ENCODE measurements around the gene INTS7. TPM values are rescaled to one million over a fixed set of nuclear protein-coding genes. Genes with fewer than 3 reads are reported as not detected.

INTS7 gene
- total and polyA plus RNA-seq, 9 of the 15 experiments (the other 6 are each of a cell fraction or from before 2014, with no cell fraction given) = 27.3 to 68.4 (median 40.4) TPM

DNA sequence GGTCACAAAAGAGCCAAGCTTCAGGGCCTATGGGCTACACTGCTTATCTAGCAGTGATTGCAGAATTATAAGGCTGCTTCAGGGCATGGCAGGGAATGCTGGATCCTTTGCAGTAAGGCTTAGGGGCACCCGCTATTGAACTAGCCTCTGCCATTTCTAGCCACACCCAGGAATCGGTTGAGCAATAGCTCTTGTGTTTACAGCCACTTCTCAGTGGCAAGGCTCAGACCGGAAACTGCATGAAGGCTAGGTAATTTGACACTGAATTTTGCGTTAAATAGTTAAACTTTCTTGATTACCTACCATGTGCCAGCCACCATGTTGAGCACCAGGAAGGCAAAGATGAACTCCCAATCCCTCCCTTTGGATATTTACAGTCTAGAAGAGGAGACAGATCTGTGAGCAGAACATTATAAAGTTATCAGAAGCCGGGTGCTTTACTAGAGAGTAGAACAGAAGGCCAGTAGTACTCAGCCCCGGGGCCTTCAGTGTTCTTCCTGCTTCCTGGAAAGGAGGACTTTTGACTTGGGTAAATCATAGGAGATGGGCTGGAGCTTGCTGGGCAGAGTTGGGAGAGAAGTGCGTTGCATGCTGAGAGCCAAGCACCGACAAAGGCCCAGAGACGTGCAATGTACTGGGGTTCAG, 106.2 kb downstream of the INTS7 start (continued):
- TF ChIP-seq ELF1 (tag; IDR thresholded peaks at IDR 0.05) (peak; percentile 76), SRF (CRISPR knock-in tag; IDR thresholded peaks at IDR 0.05) (0 out of 4 replicates have a peak, but pooled peaks of 1 of the 2 experiments have one; percentile 16), L3MBTL2 (IDR thresholded peaks at IDR 0.05) (peak; percentile 66), KLF1 (tag; IDR thresholded peaks at IDR 0.05) (peak; percentile 77; the same call in 1 of the 2 replicates), PPARD (CRISPR knock-in tag; IDR thresholded peaks at IDR 0.05) (no peak), PHF21A (IDR thresholded peaks at IDR 0.05; ENCODE audit: borderline replicate concordance, low read depth) (no peak), EP400 (IDR thresholded peaks at IDR 0.05) (peak; percentile 41), NEUROD1 (IDR thresholded peaks at IDR 0.05; ENCODE audit: borderline replicate concordance, low read depth, low read length, partially characterized antibody) (no peak), MYC (IDR thresholded peaks at IDR 0.05; ENCODE audit: low read depth, low read length) (peak; percentile 25; the same call in 1 of the 2 replicates), MYC (CRISPR knock-in tag; IDR thresholded peaks at IDR 0.05; ENCODE audit: borderline replicate concordance, low read depth) (no peak), CREB3 (tag; conservative IDR thresholded peaks at IDR 0.05; ENCODE audit: low read depth) (peak; percentile 62; the same call in 1 of the 2 replicates), IRF9 (tag; IDR thresholded peaks at IDR 0.05) (peak; percentile 77), ZNF175 (CRISPR knock-in tag; IDR thresholded peaks at IDR 0.05; ENCODE audit: low read depth) (peak; percentile 76; the same call in 1 of the 2 replicates), NR4A1 (CRISPR knock-in tag; IDR thresholded peaks at IDR 0.05) (no peak), NR4A1 (tag; IDR thresholded peaks at IDR 0.05) (no peak), CEBPB (tag; IDR thresholded peaks at IDR 0.05) (peak; percentile 99), FOXK2 (conservative IDR thresholded peaks at IDR 0.05 in 1 of 2, IDR thresholded peaks at IDR 0.05 in 1 of 2; ENCODE audit: low read depth in 2 of 2) (peak; percentile 63 to 86)
- TF ChIP-seq, protein P1, sequence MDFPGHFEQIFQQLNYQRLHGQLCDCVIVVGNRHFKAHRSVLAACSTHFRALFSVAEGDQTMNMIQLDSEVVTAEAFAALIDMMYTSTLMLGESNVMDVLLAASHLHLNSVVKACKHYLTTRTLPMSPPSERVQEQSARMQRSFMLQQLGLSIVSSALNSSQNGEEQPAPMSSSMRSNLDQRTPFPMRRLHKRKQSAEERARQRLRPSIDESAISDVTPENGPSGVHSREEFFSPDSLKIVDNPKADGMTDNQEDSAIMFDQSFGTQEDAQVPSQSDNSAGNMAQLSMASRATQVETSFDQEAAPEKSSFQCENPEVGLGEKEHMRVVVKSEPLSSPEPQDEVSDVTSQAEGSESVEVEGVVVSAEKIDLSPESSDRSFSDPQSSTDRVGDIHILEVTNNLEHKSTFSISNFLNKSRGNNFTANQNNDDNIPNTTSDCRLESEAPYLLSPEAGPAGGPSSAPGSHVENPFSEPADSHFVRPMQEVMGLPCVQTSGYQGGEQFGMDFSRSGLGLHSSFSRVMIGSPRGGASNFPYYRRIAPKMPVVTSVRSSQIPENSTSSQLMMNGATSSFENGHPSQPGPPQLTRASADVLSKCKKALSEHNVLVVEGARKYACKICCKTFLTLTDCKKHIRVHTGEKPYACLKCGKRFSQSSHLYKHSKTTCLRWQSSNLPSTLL (IDR thresholded peaks at IDR 0.05) = no peak
- TF ChIP-seq, protein P2, sequence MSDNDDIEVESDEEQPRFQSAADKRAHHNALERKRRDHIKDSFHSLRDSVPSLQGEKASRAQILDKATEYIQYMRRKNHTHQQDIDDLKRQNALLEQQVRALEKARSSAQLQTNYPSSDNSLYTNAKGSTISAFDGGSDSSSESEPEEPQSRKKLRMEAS (CRISPR knock-in tag; IDR thresholded peaks at IDR 0.05) = 0 out of 2 replicates have a peak, but pooled peaks have one; percentile 42

Measured in K562 (cell line).